SW480 (cell line): ENCODE measurements around the gene ZSWIM4.
"Not testable (repeated sequence)": the region's sequence is repeated elsewhere in the genome, so short reads cannot be mapped to it uniquely, and the experiment has no call there.

ENCODE experiments used
- DNase-seq: peaks from one replicate; pipeline ENCODE4 v3.0.0-alpha.2; 2016; ENCODE audit warnings: low spot score

ZSWIM4 gene

DNA sequence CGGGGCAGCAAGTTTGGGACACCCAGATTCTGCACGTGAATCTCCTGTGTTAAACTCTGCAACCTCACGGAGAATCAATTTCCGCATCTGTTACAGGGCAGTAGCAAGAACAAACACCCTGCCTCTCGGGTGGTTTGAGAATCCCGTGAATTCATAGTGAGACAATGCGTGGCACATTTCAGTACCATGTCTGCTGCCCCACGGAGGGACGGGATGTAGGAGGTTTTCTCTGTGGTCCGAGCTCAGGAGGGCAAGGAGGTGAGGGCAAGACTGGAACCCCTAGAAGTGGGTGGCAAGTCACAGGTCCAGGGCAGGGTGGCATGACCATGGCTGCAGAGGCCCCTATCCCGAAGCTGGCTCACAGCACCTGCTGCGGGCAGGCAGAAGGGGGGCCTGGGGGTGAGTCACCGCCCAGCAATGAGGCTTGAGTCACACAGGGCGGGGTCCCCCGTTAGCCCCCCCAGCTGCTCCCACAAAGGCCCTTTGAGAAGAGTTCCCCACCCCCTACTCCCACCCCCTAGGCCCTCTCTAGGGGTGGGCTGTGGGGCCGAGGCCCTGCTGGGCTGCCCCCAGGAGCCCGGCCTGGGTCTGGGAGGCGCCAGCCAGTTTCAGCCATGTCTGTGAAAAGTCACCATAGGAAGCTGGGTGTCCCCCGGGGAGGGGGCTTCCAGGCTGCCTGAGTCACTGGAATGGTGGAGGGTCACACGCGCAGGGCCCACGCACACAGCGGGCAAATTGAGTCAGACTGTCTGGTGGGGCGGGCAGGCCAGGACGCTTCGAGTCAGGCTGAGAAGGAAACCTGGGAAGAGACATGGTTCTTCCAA, 55.9 kb downstream of the ZSWIM4 start:
- DNase-seq: peak; percentile 98

GRCh38 chr19:13851734-13852114, 56.5 kb downstream of the ZSWIM4 start:
- DNase-seq: not testable (repeated sequence)

DNA sequence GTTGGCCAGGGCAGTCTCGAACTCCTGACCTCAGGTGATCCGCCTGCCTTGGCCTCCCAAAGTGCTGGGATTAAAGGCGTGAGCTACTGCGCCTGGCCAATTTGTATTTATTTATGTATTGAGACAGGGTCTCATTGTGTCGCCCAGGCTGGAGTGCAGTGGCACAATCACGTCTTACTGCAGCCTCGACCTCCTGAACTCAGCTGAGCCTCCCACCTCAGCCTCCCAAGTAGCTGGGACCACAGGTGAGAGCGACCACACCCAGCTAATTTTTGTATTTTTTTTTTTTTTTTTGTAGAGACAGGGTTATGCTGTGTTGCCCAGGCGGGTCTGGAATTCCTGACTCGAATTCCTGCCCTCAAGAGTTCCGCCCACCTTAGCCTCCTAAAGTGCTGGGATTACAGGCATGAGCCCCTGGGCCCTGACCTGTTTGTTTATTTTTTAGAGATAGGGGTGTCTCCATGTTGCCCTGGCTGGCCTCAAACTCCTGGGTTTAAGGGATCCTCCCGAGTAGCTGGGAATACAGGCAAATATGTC, 57.0 kb downstream of the ZSWIM4 start:
- peak; percentile 69 for DNase-seq

GRCh38 chr19:13856497-13856896, 61.3 kb downstream of the ZSWIM4 start:
- no peak for DNase-seq

GRCh38 chr19:13859361-13859880, 64.2 kb downstream of the ZSWIM4 start:
- no peak for DNase-seq

GRCh38 chr19:13860679-13861391, 65.6 kb downstream of the ZSWIM4 start:
- DNase-seq: no peak

GRCh38 chr19:13861392-13861713, 66.1 kb downstream of the ZSWIM4 start:
- no peak for DNase-seq

GRCh38 chr19:13861714-13862531, 66.7 kb downstream of the ZSWIM4 start:
- DNase-seq: peak; percentile 88

- DNase-seq: no peak
These were observed 68.9 kb downstream of the ZSWIM4 start for GRCh38 chr19:13864046-13864666.

DNA sequence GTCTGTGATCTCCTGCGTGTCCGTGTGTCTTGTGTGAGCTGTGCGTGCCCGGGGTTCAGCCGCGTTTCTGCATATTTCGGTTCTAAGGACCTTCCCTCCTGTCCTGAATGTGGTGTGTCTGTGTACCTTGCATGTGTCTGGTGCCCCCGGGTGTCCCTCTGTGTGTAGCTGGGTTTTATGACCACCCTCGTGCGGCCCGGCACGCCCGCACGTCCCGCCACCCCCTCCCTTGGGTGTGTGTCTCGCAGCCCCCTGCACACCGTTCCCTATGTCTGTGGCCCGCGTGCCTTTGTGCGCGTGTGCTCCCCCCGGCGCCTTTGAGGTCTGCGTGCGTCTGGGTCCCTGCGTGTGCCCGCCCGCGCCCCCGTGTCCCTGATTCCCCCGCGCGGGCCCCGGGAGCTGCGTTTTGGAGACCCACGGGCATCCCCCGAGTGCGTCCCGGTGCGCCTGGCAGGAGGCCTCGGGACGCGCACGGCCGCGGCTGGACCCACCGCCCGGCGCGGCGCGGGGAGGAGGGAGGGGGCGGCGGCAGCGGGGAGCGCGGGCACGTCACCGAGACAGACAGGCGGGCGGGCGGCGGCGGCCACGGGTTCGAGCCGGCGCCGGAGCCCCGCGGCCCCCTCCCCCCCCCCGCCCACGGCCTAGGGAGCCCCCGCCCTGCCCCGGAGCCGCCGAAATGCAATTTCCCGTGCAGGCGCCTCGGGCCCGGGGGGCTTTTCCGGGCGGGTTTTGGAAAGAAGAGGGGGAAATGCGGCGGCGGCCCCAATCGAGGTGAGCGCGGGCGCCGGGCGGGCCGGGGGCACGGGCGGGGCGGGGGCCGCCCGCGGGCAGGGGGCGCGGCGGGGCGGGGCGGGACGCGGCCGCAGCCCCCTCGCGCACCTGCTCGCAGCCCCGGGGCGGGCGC, 69.7 kb downstream of the ZSWIM4 start:
- no peak for DNase-seq

DNA sequence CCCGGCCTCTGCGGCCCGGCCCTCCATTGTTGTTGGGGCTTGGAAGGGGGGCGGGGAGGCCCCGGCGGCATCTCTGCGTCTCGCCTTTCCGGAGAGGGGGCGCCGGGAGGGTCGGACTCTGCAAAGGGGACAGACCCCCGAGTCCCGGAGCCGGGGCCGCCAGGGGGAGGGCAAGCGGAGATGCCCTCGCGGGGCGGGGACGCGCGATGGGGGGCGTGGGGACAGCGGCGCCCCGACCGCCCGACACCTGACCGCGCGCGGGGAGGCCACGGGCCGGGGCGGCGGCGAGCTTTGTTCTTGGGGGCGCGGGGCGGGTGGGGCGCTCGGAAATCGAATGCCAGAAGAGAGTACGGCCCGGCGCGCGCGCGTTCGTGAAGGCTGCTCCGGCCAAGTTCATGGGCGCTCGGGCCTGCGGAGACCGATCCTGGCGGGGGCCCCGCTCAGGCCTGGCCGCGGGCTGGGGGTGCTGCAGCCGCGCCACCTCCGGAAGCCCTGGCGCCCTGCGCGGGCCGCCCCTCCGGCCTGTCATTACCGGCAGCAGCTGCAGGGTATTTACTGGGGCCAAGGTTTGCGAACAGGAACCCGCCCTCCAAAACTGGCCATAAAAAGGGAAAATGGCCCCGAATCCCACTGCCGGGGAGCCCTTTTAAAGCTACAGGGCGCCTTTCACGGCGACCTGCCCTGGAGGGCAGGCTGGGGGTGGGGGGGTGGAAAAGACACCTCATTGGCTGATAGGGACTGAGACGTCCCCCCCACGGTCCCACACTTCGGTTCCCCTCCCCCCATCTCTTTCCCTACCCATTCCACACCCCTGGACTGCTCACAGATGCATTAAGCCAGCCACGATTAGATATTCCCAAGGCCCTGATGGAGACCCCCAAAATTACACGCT, 70.6 kb downstream of the ZSWIM4 start:
- no peak for DNase-seq

DNA sequence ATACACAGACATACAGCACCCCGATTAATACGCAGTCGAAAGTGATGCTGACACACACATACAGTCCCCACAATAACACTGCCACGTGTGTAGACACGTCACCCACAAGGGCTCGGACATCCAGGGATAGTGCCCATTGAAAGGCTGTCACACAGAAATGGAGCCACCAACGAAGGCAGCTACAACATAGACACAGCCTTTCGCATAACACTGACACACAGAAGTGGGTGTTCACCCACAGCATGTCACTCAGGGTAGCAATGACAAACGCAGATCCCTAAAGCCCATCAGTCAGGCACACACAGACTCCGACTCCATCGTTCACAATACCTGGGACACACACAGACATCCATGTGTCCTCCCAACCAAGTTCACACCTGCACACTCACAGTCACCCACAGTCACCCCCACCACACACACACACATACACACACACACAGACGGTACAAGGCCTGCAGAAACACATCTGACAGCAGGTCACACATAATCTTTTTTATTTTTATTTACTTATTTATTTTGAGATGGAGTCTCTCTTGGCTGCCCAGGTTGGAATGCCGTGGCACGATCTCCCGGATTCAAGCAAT, 71.3 kb downstream of the ZSWIM4 start:
- DNase-seq: no peak

DNA sequence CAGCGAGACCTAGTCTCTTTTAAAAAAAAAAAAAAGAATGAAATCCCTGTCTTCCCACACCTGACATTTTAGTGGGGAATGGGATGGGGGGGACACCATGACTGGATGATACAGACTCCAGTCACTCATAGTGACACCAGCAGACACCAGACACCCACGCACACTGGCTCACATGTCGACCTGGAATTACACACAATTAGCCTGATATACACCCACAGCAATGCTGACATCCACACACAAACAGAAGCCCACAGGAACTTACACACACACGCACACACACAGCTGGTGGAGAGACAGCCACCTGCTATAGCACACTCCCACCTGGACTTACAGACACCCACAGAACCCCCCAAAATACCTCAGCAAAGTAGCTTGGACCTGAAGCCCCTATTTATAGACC, 73.4 kb downstream of the ZSWIM4 start:
- no peak for DNase-seq

DNA sequence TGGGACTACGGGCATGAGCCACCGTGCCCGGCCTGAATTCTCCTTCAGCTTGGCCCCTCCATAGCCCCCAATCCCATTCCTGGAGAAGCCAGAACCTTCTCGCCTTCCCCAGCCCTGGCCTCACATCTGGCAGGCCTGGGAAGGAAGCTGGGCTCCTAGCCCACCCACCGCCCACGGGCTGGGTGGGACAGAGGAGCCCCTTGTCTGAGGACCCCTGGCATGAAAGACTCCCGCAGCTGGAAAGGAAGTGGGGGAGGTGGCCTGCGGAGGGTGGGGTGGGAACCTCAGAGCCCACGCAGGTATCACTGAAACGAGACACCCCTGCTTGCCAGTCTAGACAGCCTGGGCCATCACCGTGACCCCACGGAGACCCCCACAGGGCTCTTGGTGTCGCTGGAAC, 74.0 kb downstream of the ZSWIM4 start:
- DNase-seq: no peak

DNA sequence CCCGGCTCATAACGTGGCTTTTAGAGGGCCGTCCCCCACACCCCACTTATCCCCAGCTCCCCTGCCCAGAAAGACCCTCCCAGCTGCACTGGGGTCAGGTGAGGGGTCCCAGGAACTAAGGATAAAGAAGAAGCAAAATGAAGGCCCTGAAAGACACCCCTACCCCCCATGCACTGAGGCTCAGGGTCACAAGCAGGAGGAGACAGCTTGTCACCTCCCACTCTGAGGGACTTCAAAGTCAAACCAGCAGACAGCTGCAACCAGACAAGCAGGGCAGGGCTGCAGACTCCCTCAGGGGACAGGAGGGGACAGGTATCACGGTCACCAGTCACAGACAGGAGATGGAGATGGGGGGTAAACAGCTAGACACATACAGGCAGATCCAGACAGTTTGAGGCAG, 75.6 kb downstream of the ZSWIM4 start:
- no peak for DNase-seq

DNA sequence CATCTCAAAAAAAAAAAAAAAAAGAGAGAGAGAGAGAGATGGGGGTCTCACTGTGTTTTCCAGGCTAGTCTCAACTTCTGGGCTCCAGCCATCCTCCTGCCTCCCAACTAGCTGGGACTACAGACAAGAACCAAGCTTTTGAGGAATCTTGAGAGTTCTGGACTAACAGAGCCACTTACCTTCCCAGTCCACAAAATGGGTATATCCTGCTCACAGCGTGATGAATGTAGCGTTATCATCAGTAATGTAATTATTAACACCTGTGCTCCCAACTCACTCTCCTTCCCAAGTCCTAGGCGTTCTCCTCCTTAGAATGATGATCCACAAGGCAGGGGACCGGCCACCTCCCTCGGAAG, 77.1 kb downstream of the ZSWIM4 start:
- DNase-seq: no peak

DNA sequence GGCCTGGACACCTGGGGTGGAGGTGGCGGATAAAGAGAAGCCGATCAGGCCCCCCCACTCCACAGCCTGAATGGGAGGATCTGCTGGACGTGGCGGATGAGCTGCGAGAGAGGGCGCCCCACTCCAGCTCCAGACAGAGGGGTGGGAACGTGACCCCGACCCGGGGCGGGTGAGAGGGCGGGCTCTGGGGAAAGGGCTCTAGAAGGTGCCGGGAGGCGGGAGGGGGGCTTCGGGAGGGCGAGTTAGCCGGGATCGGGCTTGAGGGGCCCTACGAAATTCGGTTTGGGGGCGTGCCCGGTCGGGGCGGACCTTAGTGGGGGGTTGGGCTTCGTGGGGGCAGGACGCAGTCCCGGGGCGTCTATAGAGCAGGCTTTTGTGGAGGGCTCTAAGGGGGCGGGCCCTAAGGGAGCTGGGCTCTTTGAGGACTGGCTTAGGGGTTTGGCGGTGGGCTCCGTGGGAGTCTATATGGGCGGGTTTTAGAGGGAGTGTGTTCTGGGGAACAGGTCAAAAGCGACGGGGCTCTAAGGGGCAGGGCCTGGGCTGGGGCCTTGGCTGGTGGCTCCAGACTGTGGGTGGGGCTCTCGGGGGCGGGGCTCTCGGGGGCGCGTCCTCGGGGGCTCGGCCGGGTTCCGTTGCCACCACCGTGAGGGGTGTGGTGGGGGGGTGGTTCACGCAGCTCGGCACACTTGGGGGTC, 77.6 kb downstream of the ZSWIM4 start:
- DNase-seq: peak; percentile 32

DNA sequence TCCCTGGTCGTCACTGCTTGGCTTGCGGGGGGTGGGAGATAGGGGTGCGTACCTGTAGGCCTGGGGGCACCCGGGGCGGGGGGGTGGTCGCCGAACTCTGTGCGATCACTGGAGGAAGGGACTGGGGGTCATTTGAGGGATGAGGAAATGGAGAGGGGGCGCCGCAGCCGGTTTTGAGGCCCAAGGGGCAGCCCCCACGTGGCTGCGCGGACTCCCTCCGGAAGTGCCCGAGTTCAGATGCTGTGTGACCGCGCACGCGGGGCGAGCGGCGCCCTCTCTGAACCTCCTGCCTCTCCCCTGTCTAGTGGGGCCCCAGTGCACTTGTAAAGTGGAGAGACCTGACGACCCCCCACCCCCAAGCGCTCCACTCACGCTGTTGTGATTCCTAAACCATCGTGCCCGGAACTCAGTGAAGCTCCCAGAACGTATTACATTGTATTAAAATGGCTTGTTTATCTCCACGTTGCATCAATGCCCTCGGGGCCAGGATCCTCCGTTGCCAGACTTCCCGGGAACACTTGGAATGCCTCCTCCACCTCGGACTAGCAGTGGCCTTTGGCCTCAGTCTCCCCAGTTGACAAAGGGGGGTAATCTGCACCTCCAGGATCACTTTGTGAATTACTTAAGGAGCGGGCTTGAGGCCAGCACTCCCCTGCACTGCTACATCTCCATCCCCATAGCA, 78.7 kb downstream of the ZSWIM4 start:
- no peak for DNase-seq
